Stimulated activated naive CD4-positive, alpha-beta T cell treated with Interleukin-2 at 50 U/mL for 16 hours (primary cell): ENCODE data around the gene TMEM130.

Source experiments
- DNase-seq: peaks from one replicate; lab custom pipeline; 2025; lab: John Stamatoyannopoulos, UW

TMEM130 gene, protein sequence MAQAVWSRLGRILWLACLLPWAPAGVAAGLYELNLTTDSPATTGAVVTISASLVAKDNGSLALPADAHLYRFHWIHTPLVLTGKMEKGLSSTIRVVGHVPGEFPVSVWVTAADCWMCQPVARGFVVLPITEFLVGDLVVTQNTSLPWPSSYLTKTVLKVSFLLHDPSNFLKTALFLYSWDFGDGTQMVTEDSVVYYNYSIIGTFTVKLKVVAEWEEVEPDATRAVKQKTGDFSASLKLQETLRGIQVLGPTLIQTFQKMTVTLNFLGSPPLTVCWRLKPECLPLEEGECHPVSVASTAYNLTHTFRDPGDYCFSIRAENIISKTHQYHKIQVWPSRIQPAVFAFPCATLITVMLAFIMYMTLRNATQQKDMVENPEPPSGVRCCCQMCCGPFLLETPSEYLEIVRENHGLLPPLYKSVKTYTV

DNA sequence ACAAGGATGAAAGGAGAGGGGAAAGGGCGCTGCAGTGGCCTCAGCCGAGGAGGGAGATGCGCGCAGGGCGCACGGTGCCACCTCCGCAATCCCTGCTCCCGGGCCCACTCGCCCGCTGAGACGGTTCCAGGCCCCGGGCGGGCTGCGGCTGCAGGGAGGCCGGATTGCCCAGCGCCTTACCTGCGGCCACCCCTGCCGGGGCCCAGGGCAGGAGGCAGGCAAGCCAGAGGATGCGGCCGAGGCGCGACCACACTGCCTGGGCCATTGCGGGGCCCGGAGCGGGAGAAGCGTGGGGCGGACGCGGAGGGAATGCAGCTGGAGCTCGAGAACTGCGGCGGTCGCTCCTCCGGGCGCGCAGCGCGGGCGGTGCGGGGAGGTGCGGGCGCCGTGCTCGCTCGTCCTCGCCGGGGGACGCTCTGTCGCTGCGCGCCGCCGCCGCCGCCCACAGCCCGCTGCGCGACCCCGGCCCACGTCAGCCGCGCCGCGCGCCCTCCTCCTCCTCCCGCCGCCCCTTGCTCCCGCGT lies at the start of gene TMEM130:
TSS of gene TMEM130 (minus strand) at position 418 of the 524 bp plus-strand sequence. CDS start at position 265, 153 bp downstream.
- DNase-seq = no peak

DNA sequence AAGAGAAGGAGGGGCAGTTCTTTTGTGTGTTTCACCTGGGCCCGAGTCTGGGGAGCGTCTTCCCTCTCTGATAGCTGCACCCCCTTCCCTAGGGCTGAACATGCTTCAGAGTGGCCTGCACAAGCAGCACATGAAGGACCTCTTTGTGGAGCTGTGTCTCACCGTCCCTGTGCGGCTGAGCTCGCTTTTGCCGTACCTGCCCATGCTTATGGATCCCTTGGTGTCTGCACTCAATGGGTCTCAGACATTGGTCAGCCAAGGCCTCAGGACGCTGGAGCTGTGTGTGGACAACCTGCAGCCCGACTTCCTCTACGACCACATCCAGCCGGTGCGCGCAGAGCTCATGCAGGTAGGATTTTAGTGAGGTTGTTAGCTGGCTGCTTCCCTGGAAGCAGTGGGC lies 47.5 kb upstream of the TMEM130 start:
- no peak for DNase-seq

DNA sequence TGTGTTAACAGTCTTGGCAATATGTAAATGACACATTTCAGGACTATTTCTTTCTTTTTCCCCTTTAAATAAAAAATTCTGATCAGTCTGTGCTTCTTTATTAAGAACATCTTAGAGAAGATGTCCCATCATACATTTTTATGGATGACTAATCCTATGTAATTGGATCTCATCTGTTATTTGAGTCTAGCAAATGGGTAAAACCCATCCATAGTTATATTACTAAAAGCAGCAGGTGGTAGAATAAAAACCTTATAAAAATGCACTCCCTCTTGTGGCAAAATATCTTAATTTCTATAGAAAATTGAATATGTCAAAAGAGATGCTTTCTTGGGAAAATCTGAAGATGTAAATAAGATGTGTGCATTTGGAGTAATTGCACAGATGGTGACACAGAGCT lies 43.8 kb upstream of the TMEM130 start:
- DNase-seq = no peak

DNA sequence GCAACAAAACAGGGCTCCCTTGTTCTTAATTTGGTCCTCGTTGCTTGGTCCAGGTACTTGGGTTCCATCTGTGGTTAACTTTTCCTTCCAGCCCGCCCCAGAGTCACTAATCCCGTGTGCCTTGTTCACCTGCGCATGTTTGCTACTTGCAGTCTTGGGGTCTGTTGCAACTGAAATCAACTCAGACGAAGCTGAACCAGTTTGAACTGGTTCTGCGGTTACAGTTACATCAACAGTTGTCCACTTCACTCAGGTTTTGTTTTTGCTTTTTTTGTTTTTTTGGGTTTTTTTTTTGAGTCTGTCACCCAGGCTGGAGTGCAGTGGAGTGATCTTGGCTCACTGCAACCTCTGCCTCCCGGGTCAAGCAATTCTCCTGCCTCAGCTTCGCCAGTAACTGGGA lies 43.2 kb upstream of the TMEM130 start:
- no peak for DNase-seq

DNA sequence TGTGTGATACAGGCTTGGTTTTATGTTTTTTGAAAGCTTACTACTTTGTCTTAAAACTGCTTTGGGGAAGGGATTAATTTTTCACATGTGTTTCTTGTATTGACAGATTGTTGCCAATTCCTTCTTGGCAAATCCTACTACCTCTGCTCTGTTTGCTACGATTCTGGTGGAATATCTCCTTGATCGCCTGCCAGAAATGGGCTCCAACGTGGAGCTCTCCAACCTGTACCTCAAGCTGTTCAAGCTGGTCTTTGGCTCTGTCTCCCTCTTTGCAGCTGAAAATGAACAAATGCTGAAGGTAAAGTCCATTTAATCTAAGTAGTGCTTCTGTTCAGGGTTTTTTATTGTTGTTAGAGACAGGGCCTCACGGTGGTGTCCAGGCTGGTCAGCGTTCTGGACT lies 42.1 kb upstream of the TMEM130 start:
- no peak for DNase-seq

DNA sequence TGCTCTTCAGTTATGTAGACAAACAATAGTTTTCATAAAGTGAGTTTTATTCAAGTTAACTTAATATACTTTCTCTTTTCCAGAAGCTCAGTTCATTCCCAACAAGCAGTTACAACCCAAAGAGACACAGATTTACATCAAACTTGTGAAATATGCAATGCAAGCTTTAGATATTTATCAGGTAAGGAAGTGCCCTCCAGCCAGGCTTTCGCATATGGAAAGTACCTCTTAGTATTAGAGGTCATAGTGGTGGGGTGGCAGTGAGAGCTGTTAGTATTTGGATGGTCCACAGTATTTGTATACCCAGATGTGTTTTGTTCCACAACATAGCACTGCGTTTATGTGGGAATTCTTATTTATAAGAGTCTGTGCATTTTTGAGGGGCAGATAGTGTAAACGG lies 40.6 kb upstream of the TMEM130 start:
- no peak for DNase-seq

DNA sequence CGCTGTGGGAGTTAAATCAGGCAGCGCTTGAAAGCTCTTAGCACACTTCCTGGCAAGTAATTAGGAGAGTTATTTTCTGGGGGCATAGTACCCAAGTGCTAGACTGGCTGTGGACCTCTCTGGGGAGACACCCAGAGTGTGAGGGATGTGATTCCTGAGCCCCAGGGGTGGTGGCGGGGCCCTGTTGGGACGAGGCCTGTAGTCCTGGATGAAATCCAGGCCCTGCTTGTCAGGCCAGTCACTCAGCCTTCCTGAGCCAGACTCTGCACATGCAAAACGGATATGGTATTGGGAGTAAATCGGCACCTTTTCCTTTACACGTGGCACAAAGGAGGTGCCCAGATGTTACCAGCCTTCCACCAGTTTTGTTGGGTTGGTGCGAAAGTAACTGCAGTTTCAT lies 39.7 kb upstream of the TMEM130 start:
- DNase-seq = no peak

DNA sequence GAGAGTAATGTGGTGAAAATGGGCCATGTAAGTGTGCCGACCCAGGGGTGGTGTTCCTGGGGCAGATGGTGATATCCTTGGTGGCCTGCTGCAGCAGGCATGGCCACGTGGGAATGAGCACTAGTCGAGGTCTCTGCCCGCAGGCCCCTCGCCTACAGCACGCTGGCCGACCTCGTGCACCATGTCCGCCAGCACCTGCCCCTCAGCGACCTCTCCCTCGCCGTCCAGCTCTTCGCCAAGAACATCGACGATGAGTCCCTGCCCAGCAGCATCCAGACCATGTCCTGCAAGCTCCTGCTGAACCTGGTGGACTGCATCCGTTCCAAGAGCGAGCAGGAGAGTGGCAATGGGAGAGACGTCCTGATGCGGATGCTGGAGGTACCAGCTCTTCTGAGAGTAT lies 38.8 kb upstream of the TMEM130 start:
- no peak for DNase-seq

DNA sequence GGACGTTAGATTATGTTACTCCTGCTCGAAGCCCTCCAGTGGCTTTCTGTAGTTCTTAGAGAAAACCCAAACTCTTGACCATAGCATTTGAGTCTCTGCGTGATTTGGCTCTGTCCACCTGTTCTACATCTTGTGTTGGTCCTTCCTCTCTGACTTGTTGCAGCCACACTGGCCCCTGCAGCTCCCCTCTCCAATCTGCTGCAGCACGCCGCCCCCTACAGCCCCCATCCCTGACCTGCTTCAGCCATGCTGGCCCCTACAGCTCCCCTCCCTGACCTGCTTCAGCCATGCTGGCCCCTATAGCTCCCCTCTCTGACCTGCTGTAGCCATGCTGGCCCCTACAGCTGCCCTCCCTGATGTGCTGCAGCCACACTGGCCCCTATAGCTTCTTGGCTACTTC lies 37.8 kb upstream of the TMEM130 start:
- no peak for DNase-seq

DNA sequence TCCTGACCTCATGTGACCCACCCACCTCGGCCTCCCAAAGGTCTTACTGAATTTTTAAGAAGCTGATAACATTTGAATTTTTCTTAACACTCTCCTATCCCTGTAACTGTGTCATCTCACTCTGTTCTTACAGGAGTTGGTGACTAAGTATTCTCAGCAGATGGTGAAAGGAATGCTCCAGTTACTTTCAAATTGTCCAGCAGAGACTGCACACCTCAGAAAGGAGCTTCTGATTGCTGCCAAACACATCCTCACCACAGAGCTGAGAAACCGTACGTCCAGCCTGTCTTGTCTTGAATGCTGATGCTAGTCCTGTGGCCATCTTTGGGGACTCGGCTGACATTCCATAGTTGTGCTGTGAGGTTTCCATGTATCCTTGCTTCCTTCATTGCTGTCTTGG lies 33.4 kb upstream of the TMEM130 start:
- no peak for DNase-seq

DNA sequence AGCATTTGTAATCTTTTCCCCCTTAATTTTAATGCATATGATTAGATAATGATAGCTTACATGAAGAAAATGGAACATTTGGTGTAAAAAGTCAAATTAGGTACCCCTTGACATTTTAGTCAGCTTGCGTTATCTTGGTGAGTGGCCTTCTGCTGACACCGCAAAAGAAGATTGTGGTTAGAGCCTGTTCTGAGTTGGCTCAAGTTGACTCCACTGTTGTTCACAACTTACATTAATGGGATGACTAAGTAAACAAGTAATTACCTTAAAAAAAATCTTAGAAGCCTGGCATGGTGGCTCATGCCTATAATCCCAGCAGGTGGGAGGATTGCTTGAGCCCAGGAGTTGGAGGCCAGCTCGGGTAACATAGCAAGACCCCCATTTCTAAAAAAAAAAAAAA lies 32.7 kb upstream of the TMEM130 start:
- no peak for DNase-seq

DNA sequence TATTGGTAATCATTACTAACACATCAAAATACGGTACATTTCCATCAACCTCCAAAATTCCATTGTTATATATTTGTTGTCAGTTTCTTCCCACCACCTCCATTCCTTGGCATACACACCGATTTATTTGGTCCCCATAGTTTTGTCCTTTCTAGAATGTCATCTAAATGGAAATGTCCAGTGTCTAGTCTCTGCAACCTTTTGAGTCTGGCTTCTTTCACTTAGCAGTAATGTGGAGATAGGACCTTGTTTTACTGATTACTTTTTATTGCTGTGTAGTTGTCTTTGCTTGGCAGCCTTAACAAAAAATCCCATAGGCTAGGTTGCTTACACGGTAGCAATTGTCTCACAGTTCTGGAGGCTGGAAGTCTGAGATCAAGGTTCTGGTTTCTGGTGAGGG lies 31.0 kb upstream of the TMEM130 start:
- DNase-seq = no peak

DNA sequence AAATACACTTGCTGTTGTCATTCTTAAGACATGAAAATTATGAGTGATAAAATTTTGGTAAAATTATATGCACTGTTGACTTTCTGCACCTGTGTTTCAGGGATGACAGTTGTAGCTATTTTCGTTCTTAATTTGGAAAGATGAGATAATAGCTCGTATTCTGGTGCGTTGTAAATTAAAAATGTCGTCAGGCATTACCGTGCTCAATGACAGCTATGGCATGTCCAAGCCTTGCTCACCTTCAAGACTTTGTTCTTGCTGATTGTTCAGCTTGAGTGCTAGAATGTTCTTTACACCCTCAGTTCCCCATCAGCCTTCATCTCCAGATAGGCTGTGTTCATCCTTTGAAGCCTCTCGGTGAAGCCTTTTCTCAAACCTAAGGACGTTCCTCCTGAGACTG lies 30.0 kb upstream of the TMEM130 start:
- no peak for DNase-seq

DNA sequence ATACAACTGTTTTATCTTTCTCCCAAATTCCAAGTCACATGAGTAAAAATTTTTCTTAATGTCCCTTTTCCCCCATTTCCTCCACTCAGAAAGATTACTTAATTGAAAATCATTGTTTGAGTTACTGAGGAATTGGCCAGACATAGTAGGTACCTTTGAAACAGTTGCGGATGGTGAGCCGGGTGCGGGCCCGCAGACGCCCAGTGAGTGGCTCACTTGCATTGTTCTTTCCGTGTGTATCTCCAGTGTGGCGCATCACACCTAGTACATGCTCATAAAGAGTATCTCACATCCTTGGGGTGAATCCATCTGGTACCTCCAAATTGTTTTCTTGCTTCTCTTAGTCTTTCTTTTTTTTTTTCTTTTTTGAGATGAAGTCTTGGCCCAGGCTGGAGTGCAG lies 22.8 kb upstream of the TMEM130 start:
- no peak for DNase-seq

DNA sequence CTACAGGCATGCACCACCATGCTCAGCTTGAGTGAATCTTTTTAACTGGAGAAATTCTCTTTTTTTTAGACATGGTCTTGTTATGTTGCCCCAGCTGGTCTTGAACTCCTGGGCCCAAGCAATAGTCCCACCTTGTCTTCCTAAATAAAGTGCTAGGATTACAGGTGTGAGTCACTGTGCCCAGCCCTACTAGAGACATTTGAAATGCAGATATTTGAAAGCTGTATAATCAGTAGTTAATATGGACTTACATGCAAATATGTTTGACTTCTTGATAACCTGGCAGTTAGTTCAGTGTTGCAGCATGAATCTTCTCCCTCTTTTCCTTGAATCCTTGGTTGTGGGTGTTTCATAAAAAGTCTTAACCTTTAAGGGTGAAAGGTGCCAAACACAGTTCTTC lies 17.2 kb upstream of the TMEM130 start:
- no peak for DNase-seq

DNA sequence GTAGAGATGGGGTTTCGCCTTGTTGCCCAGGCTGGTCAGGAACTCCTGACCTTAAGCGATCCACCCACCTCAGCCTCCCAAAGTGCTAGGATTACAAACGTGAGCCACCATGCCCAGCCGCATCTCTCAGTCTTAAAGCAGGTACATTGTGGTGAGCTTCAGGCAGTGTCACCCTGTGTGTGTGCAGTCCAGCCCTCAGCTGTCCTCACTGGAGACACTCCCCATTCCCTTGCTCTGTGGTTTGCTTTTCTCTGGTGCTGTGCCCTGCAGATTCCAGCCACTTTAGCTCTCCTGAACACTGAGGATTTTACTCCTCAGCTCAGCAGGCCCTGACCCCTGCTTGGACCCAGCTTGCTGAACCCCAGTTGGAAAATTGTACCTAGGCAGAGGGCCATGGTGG lies 14.6 kb upstream of the TMEM130 start:
- no peak for DNase-seq

DNA sequence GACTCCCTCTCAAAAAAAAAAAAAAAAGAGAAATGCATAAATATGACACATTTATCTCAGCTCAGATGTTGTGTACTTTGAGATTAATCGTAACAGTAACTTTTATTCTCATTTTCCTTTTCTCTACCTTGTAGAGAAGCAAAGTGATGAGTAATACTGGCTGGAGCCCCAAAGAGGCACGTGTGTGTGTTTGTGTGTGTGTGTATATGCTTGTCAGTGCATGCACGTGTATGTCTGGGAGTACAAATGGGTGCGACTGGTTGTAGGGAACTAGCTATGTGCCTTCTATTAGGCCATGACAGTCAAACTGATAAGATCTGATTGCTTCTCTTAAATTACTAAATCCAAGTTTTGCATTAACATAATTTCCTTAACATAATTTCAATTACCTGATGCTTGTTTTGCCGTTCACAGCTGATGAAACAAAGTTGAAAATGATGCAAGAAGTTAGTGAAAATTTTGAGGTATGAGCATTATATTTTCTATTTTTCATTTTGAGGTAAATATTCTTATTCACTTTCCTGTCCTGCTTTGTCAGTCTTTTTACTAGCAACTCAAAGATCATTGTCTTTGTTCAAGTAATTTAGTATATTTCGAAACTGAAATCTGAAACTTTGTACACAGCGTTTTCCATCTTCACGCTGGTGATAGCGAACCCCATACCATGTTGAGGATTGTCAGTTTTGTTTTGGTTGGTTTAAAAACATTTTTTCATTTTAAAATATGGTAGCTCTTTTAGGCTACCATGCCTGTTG lies 11.9 kb upstream of the TMEM130 start:
- DNase-seq = peak; percentile 29

DNA sequence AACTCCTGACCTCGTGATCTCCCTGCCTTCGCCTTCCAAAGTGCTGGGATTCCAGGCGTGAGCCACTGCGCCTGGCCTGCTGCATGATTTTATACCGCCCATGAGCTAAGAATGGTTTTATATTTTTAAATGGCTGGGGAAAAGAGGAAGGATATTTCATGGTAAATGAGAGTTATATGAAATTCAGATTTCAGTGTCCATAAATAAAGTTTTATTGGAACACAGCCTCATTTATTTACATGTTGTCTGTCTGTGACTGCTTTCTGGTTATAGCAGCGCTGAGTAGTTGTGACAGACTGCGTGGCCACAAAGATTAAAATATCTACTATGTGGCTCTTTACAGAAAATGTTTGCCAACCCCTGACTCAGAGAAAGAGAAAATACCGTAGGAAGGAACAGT lies 10.7 kb upstream of the TMEM130 start:
- DNase-seq = no peak

DNA sequence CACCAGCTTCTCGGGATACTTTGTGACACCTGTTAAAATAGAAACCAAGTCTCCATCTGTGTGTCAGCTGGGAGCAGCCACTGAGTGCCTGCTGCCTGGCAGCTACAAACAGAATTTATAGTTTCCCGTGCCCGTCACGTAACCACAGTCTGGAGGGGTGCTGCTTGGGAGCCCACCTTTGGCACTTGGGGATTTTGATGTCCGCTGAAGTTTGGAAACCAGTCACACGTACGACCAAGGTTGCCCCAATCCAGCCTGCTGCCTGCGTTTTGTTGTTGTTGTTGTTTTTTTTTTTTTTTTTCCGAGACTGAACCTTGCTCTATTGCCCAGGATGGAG lies 10.1 kb upstream of the TMEM130 start:
- DNase-seq = no peak

DNA sequence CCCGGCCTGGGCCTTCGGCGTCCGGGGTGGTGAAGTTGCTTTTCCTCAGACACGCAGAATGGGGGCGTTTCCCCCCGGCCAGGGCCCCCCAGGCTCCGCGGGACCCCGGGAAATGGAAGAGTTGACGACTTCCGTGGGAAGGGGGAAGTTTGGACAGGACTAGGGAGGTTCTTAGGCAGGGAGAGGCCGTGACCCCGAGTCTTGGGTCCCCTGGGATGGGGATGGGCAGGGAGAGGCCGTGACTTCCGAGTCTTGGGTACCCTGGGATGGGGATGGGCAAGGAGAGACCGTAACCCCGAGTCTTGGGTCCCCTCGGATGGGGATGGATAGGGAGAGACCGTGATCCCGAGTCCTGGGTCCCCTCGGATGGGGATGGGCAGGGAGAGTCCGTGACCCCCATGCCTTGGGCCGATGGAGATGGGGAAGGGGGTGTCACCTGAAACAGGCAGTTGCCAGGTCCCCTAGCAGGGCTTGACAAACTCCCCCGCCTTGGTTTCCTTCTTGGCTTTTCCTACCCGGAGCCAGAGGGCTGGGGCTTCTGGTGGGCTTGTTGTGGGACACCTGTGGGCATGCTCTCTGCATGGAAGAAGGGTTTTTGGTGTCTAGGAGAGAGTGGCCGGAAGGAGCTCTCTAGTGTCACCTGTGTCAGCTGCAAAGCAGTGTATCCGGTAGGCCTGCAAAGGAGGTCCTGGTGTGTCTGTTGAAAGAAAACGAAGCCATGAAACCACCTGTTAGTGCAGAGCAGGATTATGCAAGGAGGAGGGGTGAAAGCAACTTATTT lies 9.6 kb upstream of the TMEM130 start:
- peak; percentile 62 for DNase-seq

DNA sequence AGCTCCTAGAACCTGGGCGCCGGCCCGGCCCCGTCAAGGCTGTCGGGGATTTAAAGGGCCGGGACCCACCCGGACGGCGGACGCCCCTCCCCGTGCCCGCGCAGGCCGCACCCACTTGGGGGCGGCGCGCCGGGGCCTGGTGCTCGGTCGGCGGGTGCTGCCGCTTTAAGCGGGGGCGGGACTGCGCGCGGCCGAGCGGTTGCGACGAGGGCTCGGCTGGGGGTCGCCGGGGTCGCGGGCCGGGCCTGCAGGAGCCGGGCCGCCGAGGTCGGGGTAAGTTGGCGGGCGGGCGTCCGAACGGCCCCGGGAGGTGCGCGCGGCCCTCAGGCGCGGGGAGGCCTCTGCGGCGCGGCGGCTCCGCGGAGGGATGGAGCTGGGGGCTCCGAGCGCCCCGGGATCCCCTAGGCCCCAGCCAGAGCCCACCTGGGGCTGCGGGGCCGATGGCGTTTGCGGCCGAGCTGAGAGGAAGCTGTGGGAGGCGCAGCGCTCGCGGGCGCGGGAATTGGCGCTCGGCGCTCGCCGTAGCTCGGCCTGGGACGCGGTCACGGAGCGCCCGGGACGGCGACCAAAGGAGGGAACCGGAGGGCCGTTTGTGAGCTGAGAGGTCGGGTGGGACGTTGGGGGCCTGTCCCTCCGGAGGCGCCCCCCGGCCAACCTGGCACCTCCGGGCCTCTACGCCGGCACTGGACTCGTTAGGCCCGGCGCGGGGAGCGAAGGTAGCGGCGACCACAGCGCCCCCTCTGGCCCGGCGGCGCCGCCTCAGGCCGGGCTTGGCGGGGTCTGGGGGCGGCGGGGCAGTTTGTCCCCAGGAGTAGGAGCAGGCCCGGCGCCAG lies 8.8 kb upstream of the TMEM130 start, which contains the start of gene TRRAP:
TSS of gene TRRAP (plus strand) at position 168 of the 833 bp plus-strand sequence. CDS start 2,619 bp downstream, outside the sequence.
- DNase-seq = peak; percentile 72
